OCI-LY7 (cell line): ENCODE data around the gene ZBTB40.

Experiments used
- EZH2phosphoT487 ChIP-seq: fragments of 200-600 bp; sonication (generic); IDR thresholded peaks from 2 replicates; pipeline ENCODE4 v1.6.1; 2018; ENCODE audit warnings: low read depth, borderline replicate concordance, mild to moderate bottlenecking, mixed run types, antibody characterized with exemption, low read length, moderate library complexity, mixed read lengths
- TF ChIP-seq, protein P1 (sequence below): fragments of 200-600 bp; sonication (generic); conservative IDR thresholded peaks from 2 replicates; pipeline ENCODE4 v1.5.1; 2014; ENCODE audit warnings: mild to moderate bottlenecking, antibody characterized with exemption, low read length, moderate library complexity, mixed read lengths

DNA sequence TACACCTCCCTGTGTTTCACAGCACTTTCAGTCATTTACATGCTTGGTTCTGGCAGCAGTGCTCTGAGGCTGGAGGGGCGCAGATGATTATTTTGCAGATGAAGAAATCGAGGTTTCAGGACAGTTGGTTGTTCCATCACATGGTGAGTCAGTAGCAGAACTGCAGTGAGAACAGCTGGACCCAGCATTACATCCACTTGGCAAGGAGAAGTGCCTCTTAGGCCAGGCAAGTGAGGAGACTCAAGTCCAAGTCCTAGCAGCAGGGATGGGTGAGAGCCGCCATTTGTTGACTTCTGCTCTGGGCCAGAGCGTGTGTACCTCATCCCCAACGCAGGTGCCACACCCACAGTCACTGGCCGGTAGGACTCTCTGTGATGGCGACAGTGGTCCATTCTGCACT is 84.9 kb downstream of the ZBTB40 start:
- TF ChIP-seq, protein P1, sequence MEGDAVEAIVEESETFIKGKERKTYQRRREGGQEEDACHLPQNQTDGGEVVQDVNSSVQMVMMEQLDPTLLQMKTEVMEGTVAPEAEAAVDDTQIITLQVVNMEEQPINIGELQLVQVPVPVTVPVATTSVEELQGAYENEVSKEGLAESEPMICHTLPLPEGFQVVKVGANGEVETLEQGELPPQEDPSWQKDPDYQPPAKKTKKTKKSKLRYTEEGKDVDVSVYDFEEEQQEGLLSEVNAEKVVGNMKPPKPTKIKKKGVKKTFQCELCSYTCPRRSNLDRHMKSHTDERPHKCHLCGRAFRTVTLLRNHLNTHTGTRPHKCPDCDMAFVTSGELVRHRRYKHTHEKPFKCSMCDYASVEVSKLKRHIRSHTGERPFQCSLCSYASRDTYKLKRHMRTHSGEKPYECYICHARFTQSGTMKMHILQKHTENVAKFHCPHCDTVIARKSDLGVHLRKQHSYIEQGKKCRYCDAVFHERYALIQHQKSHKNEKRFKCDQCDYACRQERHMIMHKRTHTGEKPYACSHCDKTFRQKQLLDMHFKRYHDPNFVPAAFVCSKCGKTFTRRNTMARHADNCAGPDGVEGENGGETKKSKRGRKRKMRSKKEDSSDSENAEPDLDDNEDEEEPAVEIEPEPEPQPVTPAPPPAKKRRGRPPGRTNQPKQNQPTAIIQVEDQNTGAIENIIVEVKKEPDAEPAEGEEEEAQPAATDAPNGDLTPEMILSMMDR = no peak
- no peak for TF ChIP-seq EZH2phosphoT487
